ENCODE results near the gene RAX2.

RAX2 gene

GRCh38 chr19:3800996-3801395, 29.0 kb upstream of the RAX2 start:
- DNase-seq = no peak

GRCh38 chr19:3798137-3798536, 26.1 kb upstream of the RAX2 start:
- no peak for DNase-seq

GRCh38 chr19:3796358-3796757, 24.3 kb upstream of the RAX2 start:
- DNase-seq = no peak

GRCh38 chr19:3793799-3794198, 21.8 kb upstream of the RAX2 start:
- no peak for DNase-seq

- DNase-seq = no peak
These were observed 20.1 kb upstream of the RAX2 start for GRCh38 chr19:3792114-3792513.

GRCh38 chr19:3790941-3791340, 18.9 kb upstream of the RAX2 start:
- DNase-seq = no peak

GRCh38 chr19:3790209-3790734, 18.2 kb upstream of the RAX2 start:
- DNase-seq = no peak

- DNase-seq = no peak
These were observed 17.2 kb upstream of the RAX2 start for GRCh38 chr19:3788996-3789778.

GRCh38 chr19:3785938-3786824, 14.2 kb upstream of the RAX2 start, which contains the start of gene MATK:
TSS of gene MATK (minus strand) at chr19:3786381. CDS start at chr19:3785135, 1,246 bp downstream.
- no peak for DNase-seq

- DNase-seq = no peak
These were observed 13.5 kb upstream of the RAX2 start for GRCh38 chr19:3785451-3785937.

GRCh38 chr19:3784607-3785450, 12.8 kb upstream of the RAX2 start:
- DNase-seq = no peak

GRCh38 chr19:3783660-3784584, 11.9 kb upstream of the RAX2 start:
- no peak for DNase-seq

- DNase-seq = no peak
These were observed 10.9 kb upstream of the RAX2 start for GRCh38 chr19:3782903-3783302.

GRCh38 chr19:3782330-3782729, 10.3 kb upstream of the RAX2 start:
- DNase-seq = no peak

GRCh38 chr19:3781603-3782002, 9.6 kb upstream of the RAX2 start:
- DNase-seq = no peak

- no peak for DNase-seq
These were observed 8.8 kb upstream of the RAX2 start for GRCh38 chr19:3780786-3781304.

GRCh38 chr19:3778899-3779723, 7.1 kb upstream of the RAX2 start:
- no peak for DNase-seq

GRCh38 chr19:3778104-3778867, 6.3 kb upstream of the RAX2 start:
- DNase-seq = no peak

GRCh38 chr19:3776479-3777040, 4.5 kb upstream of the RAX2 start:
- DNase-seq = no peak
